ENCODE results near the gene DMC1.

The DMC1 gene

DNA sequence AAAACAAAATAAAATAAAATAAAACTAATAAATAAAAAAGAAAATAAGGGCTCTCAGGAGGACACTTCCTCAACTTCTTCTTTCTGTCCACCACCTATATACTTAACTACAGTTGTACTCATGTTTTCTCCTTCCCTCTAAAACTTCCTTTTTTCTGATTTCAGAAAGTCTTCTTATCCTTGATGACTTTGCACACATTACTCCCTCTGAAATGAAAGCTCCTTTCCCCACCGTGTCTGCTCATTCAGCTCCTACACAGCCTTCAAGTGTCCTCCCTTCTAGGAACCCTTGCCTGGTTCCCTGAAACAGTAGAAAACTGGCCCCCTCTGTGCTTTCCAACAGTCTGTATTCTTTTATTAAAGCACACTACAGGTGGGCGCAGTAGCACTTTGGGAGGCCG lies 45.6 kb downstream of the DMC1 start:
- Histone ChIP-seq H3K4me2 (ENCODE audit: insufficient read depth, low read length, poor library complexity, severe bottlenecking) (no peak overlapping the region), H3K27ac (replicated peaks; ENCODE audit: low read length) (no peak overlapping the region), H2BK120ac (ENCODE audit: low read depth, low read length) (no peak overlapping the region), H2BK5ac (ENCODE audit: low read length) (no peak overlapping the region), H3K27me3 (ENCODE audit: control insufficient read depth in 3 of 3, insufficient read depth in 3 of 3, low read depth in 1 of 3, low read length in 3 of 3) (peaks cover 0 to 5% (median 0%) of the 10 kb centered on the region in 3 experiments), H2AK5ac (ENCODE audit: low read depth, low read length) (no peak overlapping the region), H3K36me3 (replicated peaks in 1 of 2; ENCODE audit: control insufficient read depth in 2 of 2, insufficient read depth in 2 of 2, low read length in 2 of 2) (no peaks in the 10 kb centered on the region), H3K4me3 (ENCODE audit: low read length in 2 of 2) (no peak overlapping the region), H3K14ac (ENCODE audit: low read length) (no peak overlapping the region), H3K9ac (ENCODE audit: low read depth, low read length, poor library complexity) (no peak overlapping the region), H4K8ac (ENCODE audit: low read depth, low read length) (no peak overlapping the region), H3K9me3 (replicated peaks in 1 of 2; ENCODE audit: control insufficient read depth in 2 of 2, insufficient read depth in 1 of 2, low read depth in 1 of 2, low read length in 2 of 2) (no peaks in the 10 kb centered on the region), H3K18ac (ENCODE audit: low read length) (no peak overlapping the region), H3K4me1 (ENCODE audit: control insufficient read depth in 2 of 2, insufficient read depth in 1 of 2, low read depth in 1 of 2, low read length in 2 of 2) (no peaks in the 10 kb centered on the region), H2BK15ac (ENCODE audit: low read length) (no peak overlapping the region), H3K23ac (ENCODE audit: low read depth, low read length, poor library complexity) (no peak overlapping the region), H2BK12ac (ENCODE audit: low read length) (no peak overlapping the region), H4K91ac (ENCODE audit: low read depth, low read length, poor library complexity) (no peak overlapping the region), H2AFZ (ENCODE audit: low read length) (no peak overlapping the region), H3K79me1 (ENCODE audit: low read depth, low read length) (no peaks in the 10 kb centered on the region), H3K4ac (ENCODE audit: low read length) (no peak overlapping the region)
- no peak for DNase-seq (ENCODE audit: low spot score)
- no CpG with 5 or more reads among the region's 3 CpGs for WGBS, 2 donors (ENCODE audit: extremely low coverage in 2 of 2, insufficient read length in 2 of 2, insufficient replicate concordance in 1 of 2)

GRCh38 chr22:38523479-38523878 lies 46.5 kb downstream of the DMC1 start:
- H3K27ac ChIP-seq (replicated peaks; ENCODE audit: low read length), result no peak overlapping the region
- H3K14ac ChIP-seq (ENCODE audit: low read length), result no peak overlapping the region
- no peak overlapping the region for H3K18ac ChIP-seq (ENCODE audit: low read length)
- no peak overlapping the region for H3K4ac ChIP-seq (ENCODE audit: low read length)
- H2BK5ac ChIP-seq (ENCODE audit: low read length), result no peak overlapping the region
- H3K4me1 ChIP-seq (ENCODE audit: control insufficient read depth in 2 of 2, insufficient read depth in 1 of 2, low read depth in 1 of 2, low read length in 2 of 2), result no peaks in the 10 kb centered on the region
- no peak overlapping the region for H3K4me3 ChIP-seq (ENCODE audit: low read length in 2 of 2)
- no peak for DNase-seq (ENCODE audit: low spot score)
- WGBS, 2 donors (ENCODE audit: extremely low coverage in 2 of 2, insufficient read length in 2 of 2, insufficient replicate concordance in 1 of 2), result no CpG with 5 or more reads among the region's 5 CpGs
- no peak overlapping the region for H4K8ac ChIP-seq (ENCODE audit: low read depth, low read length)
- no peak overlapping the region for H2BK120ac ChIP-seq (ENCODE audit: low read depth, low read length)
- no peak overlapping the region for H2AK5ac ChIP-seq (ENCODE audit: low read depth, low read length)
- H3K9me3 ChIP-seq (replicated peaks in 1 of 2; ENCODE audit: control insufficient read depth in 2 of 2, insufficient read depth in 1 of 2, low read depth in 1 of 2, low read length in 2 of 2), result no peaks in the 10 kb centered on the region
- no peak overlapping the region for H2BK15ac ChIP-seq (ENCODE audit: low read length)
- H2AFZ ChIP-seq (ENCODE audit: low read length), result no peak overlapping the region
- no peak overlapping the region for H4K91ac ChIP-seq (ENCODE audit: low read depth, low read length, poor library complexity)
- H3K4me2 ChIP-seq (ENCODE audit: insufficient read depth, low read length, poor library complexity, severe bottlenecking), result no peak overlapping the region
- H3K27me3 ChIP-seq (ENCODE audit: control insufficient read depth in 3 of 3, insufficient read depth in 3 of 3, low read depth in 1 of 3, low read length in 3 of 3), result peaks cover 0 to 5% (median 0%) of the 10 kb centered on the region in 3 experiments
- no peak overlapping the region for H3K23ac ChIP-seq (ENCODE audit: low read depth, low read length, poor library complexity)
- H3K36me3 ChIP-seq (replicated peaks in 1 of 2; ENCODE audit: control insufficient read depth in 2 of 2, insufficient read depth in 2 of 2, low read length in 2 of 2), result no peaks in the 10 kb centered on the region
- no peaks in the 10 kb centered on the region for H3K79me1 ChIP-seq (ENCODE audit: low read depth, low read length)
- H3K9ac ChIP-seq (ENCODE audit: low read depth, low read length, poor library complexity), result no peak overlapping the region
- H2BK12ac ChIP-seq (ENCODE audit: low read length), result no peak overlapping the region

DNA sequence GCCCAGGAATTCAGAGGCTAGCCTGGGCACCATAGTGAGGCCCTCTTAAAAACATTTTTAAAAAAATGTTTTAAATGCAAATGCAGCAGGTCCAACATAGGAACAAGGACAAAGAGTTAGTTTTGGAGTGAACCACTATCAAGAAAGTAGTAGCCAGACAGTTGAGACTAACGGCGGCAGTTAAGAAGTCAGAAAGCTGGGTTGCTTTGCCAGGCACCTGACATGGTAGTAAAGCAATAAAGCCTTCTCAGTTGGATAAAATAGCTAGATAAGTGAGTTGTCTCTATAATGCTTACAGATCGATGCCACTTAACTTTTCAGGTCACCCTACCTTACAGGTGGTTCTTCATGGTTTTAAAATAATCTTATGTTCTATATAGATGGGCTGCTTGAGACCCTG lies 47.0 kb downstream of the DMC1 start:
- H3K79me1 ChIP-seq (ENCODE audit: low read depth, low read length), result no peaks in the 10 kb centered on the region
- WGBS, 2 donors (ENCODE audit: extremely low coverage in 2 of 2, insufficient read length in 2 of 2, insufficient replicate concordance in 1 of 2), result no CpG with 5 or more reads among the region's 3 CpGs

GRCh38 chr22:38519453-38520250 lies 50.3 kb downstream of the DMC1 start:
- Histone ChIP-seq H3K4me1 (ENCODE audit: control insufficient read depth in 2 of 2, insufficient read depth in 1 of 2, low read depth in 1 of 2, low read length in 2 of 2) (no peaks in the 10 kb centered on the region), H2BK15ac (ENCODE audit: low read length) (no peak overlapping the region), H2AK5ac (ENCODE audit: low read depth, low read length) (no peak overlapping the region), H2BK120ac (ENCODE audit: low read depth, low read length) (no peak overlapping the region), H3K18ac (ENCODE audit: low read length) (no peak overlapping the region), H4K91ac (ENCODE audit: low read depth, low read length, poor library complexity) (no peak overlapping the region), H3K27me3 (ENCODE audit: control insufficient read depth in 3 of 3, insufficient read depth in 3 of 3, low read depth in 1 of 3, low read length in 3 of 3) (peaks cover 0 to 5% (median 0%) of the 10 kb centered on the region in 3 experiments), H3K27ac (replicated peaks; ENCODE audit: low read length) (no peak overlapping the region), H3K4ac (ENCODE audit: low read length) (no peak overlapping the region), H3K4me2 (ENCODE audit: insufficient read depth, low read length, poor library complexity, severe bottlenecking) (no peak overlapping the region), H2BK12ac (ENCODE audit: low read length) (no peak overlapping the region), H3K36me3 (replicated peaks in 1 of 2; ENCODE audit: control insufficient read depth in 2 of 2, insufficient read depth in 2 of 2, low read length in 2 of 2) (no peaks in the 10 kb centered on the region), H3K23ac (ENCODE audit: low read depth, low read length, poor library complexity) (no peak overlapping the region), H2AFZ (ENCODE audit: low read length) (no peak overlapping the region), H2BK5ac (ENCODE audit: low read length) (no peak overlapping the region), H4K8ac (ENCODE audit: low read depth, low read length) (no peak overlapping the region), H3K9me3 (replicated peaks in 1 of 2; ENCODE audit: control insufficient read depth in 2 of 2, insufficient read depth in 1 of 2, low read depth in 1 of 2, low read length in 2 of 2) (no peaks in the 10 kb centered on the region), H3K14ac (ENCODE audit: low read length) (no peak overlapping the region), H3K9ac (ENCODE audit: low read depth, low read length, poor library complexity) (no peak overlapping the region), H3K4me3 (ENCODE audit: low read length in 2 of 2) (no peak overlapping the region), H3K79me1 (ENCODE audit: low read depth, low read length) (no peaks in the 10 kb centered on the region)
- WGBS, 2 donors (ENCODE audit: extremely low coverage in 2 of 2, insufficient read length in 2 of 2, insufficient replicate concordance in 1 of 2), result no CpG with 5 or more reads among the region's 2 CpGs
- no peak for DNase-seq (ENCODE audit: low spot score)

More for the DNA sequence above, 47.0 kb downstream of the DMC1 start:
- H4K91ac ChIP-seq (ENCODE audit: low read depth, low read length, poor library complexity), result no peak overlapping the region
- H3K4me3 ChIP-seq (ENCODE audit: low read length in 2 of 2), result no peak overlapping the region
- no peak overlapping the region for H4K8ac ChIP-seq (ENCODE audit: low read depth, low read length)
- H3K9me3 ChIP-seq (replicated peaks in 1 of 2; ENCODE audit: control insufficient read depth in 2 of 2, insufficient read depth in 1 of 2, low read depth in 1 of 2, low read length in 2 of 2), result no peaks in the 10 kb centered on the region
- no peak overlapping the region for H3K18ac ChIP-seq (ENCODE audit: low read length)
- H3K4ac ChIP-seq (ENCODE audit: low read length), result no peak overlapping the region
- DNase-seq (ENCODE audit: low spot score), result no peak
- no peaks in the 10 kb centered on the region for H3K36me3 ChIP-seq (replicated peaks in 1 of 2; ENCODE audit: control insufficient read depth in 2 of 2, insufficient read depth in 2 of 2, low read length in 2 of 2)
- H3K4me1 ChIP-seq (ENCODE audit: control insufficient read depth in 2 of 2, insufficient read depth in 1 of 2, low read depth in 1 of 2, low read length in 2 of 2), result no peaks in the 10 kb centered on the region
- H3K23ac ChIP-seq (ENCODE audit: low read depth, low read length, poor library complexity), result no peak overlapping the region
- no peak overlapping the region for H2BK15ac ChIP-seq (ENCODE audit: low read length)
- no peak overlapping the region for H3K9ac ChIP-seq (ENCODE audit: low read depth, low read length, poor library complexity)
- no peak overlapping the region for H2BK12ac ChIP-seq (ENCODE audit: low read length)
- no peak overlapping the region for H2AFZ ChIP-seq (ENCODE audit: low read length)
- peaks cover 0 to 5% (median 0%) of the 10 kb centered on the region in 3 experiments for H3K27me3 ChIP-seq (ENCODE audit: control insufficient read depth in 3 of 3, insufficient read depth in 3 of 3, low read depth in 1 of 3, low read length in 3 of 3)
- H2BK120ac ChIP-seq (ENCODE audit: low read depth, low read length), result no peak overlapping the region
- no peak overlapping the region for H3K4me2 ChIP-seq (ENCODE audit: insufficient read depth, low read length, poor library complexity, severe bottlenecking)
- no peak overlapping the region for H2AK5ac ChIP-seq (ENCODE audit: low read depth, low read length)
- no peak overlapping the region for H2BK5ac ChIP-seq (ENCODE audit: low read length)
- H3K14ac ChIP-seq (ENCODE audit: low read length), result no peak overlapping the region
- H3K27ac ChIP-seq (replicated peaks; ENCODE audit: low read length), result no peak overlapping the region
